HCT116 (cell line): ENCODE results near the gene SHISA3. TPM values are rescaled to one million over a fixed set of nuclear protein-coding genes. Genes with fewer than 3 reads are reported as not detected.

Source experiments
- ATAC-seq: fragments of 200-7000 bp; cut with Tn5 transposase; 2 replicates; pipeline ENCODE4 v1.9.1; 2020; ENCODE audit warnings: mild to moderate bottlenecking, moderate library complexity
- BruUV-seq: library from RNA; stranded (reverse); fragments of 400-500 nt; replicated peaks from 2 replicates; lab custom pipeline; 2021; lab: Mats Ljungman, UMichigan
- CTCF ChIA-PET: fragments of 300-600 bp; sonication (Branson Sonifier 250); formaldehyde crosslinking; loops from one replicate; lab custom pipeline; 2021; ENCODE audit warnings: antibody characterized with exemption; lab: Charles Lee
- POLR2A ChIA-PET: fragments of 300-600, 350-600 bp; sonication (Branson Sonifier 250); formaldehyde crosslinking; loops from one replicate; lab custom pipeline; 2021; ENCODE audit warnings: antibody characterized with exemption; lab: Charles Lee
- RAD21 ChIA-PET, 2 experiments: fragments of 300-600 bp; sonication (Branson Sonifier 250); formaldehyde crosslinking; loops; one replicate each; lab custom pipeline; 2023; ENCODE audit warnings: low total read pairs in 2 of 2; ENCODE audit not compliant: uncharacterized antibody in 2 of 2, unreplicated experiment in 2 of 2, low non-redundant PET in 1 of 2; lab: Charles Lee
- DNase-seq: peaks from one replicate; pipeline ENCODE4 v3.0.0-alpha.2; 2010; ENCODE audit warnings: low read depth, low spot score
- H2AFZ ChIP-seq: fragments of 200-600 bp; shearing (Covaris generic), sonication (generic); 2 replicates; pipeline ENCODE4 v1.6.1; 2017; ENCODE audit warnings: low read depth, mixed run types, mixed read lengths, antibody characterized with exemption, low read length; ENCODE audit not compliant: poor library complexity, severe bottlenecking
- H3K27ac ChIP-seq: 2 replicates; pipeline ENCODE4 v1.5.1; 2012; ENCODE audit warnings: low read depth, low read length
- H3K27me3 ChIP-seq: fragments of 200-600 bp; sonication (generic); 2 replicates; pipeline ENCODE4 v1.6.1; 2016; ENCODE audit warnings: mixed run types, low read length, mixed read lengths; ENCODE audit not compliant: insufficient read depth
- H3K36me3 ChIP-seq, 2 experiments: fragments of 200-500 bp in 1 of 2; fragments of 200-600 bp in 1 of 2; sonication (Bioruptor generic) in 1 of 2; sonication (generic) in 1 of 2; 2 replicates each; pipeline versions ENCODE4 v1.5.1 to v1.6.1; 2014 to 2016; ENCODE audit warnings: low read length in 2 of 2, inconsistent platforms in 1 of 2, mixed read lengths in 1 of 2, mixed run types in 1 of 2; ENCODE audit not compliant: insufficient read depth in 2 of 2, control insufficient read depth in 1 of 2
- H3K4me1 ChIP-seq, 2 experiments: fragments of 200-600 bp in 1 of 2; sonication (generic) in 1 of 2; 2 replicates each; pipeline versions ENCODE4 v1.5.1 to v1.6.1; 2012 to 2017; ENCODE audit warnings: low read length in 2 of 2, inconsistent platforms in 1 of 2, mild to moderate bottlenecking in 1 of 2, mixed read lengths in 1 of 2, mixed run types in 1 of 2, moderate library complexity in 1 of 2; ENCODE audit not compliant: insufficient read depth in 2 of 2, control insufficient read depth in 1 of 2
- H3K4me2 ChIP-seq: fragments of 200-600 bp; sonication (generic); 2 replicates; pipeline ENCODE4 v1.6.1; 2017; ENCODE audit warnings: mixed run types, low read length, mixed read lengths
- H3K4me3 ChIP-seq, 2 experiments: fragments of 200-600 bp in 1 of 2; sonication (generic) in 1 of 2; replicated peaks in 1 of 2; 2 replicates each; pipeline ENCODE4 v1.5.1; 2011 to 2016; ENCODE audit warnings: low read length in 2 of 2, control low read depth in 1 of 2, low read depth in 1 of 2, mild to moderate bottlenecking in 1 of 2, mixed read lengths in 1 of 2, mixed run types in 1 of 2
- H3K79me2 ChIP-seq: fragments of 200-600 bp; sonication (generic); 2 replicates; pipeline ENCODE4 v1.6.1; 2017; ENCODE audit warnings: mild to moderate bottlenecking, mixed run types, low read length, moderate library complexity, mixed read lengths; ENCODE audit not compliant: insufficient read depth
- H3K9ac ChIP-seq: fragments of 200-600 bp; sonication (generic); 2 replicates; pipeline ENCODE4 v1.6.1; 2016; ENCODE audit warnings: low read length, mixed read lengths
- H3K9me2 ChIP-seq: fragments of 200-600 bp; sonication (generic), shearing (Covaris generic); 2 replicates; pipeline ENCODE4 v1.6.1; 2017; ENCODE audit warnings: mixed run types, mild to moderate bottlenecking, moderate library complexity; ENCODE audit not compliant: insufficient read depth
- H3K9me3 ChIP-seq, 2 experiments: fragments of 200-500 bp in 1 of 2; fragments of 200-600 bp in 1 of 2; sonication (Bioruptor generic) in 1 of 2; sonication (generic) in 1 of 2; 2 replicates each; pipeline ENCODE4 v1.6.1; 2014 to 2017; ENCODE audit warnings: low read length in 2 of 2, mixed read lengths in 2 of 2, inconsistent platforms in 1 of 2, low read depth in 1 of 2, mild to moderate bottlenecking in 1 of 2, mixed run types in 1 of 2, moderate library complexity in 1 of 2; ENCODE audit not compliant: control insufficient read depth in 1 of 2, insufficient read depth in 1 of 2
- H4K20me1 ChIP-seq: fragments of 200-600 bp; sonication (generic), shearing (Covaris generic); 2 replicates; pipeline ENCODE4 v1.6.1; 2017; ENCODE audit warnings: mixed run types, mild to moderate bottlenecking, moderate library complexity; ENCODE audit not compliant: insufficient read depth
- ATF3 ChIP-seq: IDR thresholded peaks from 2 replicates; pipeline ENCODE4 v1.6.1; 2012
- CBX3 ChIP-seq: IDR thresholded peaks from 2 replicates; pipeline ENCODE4 v1.6.1; 2012; ENCODE audit warnings: low read depth
- CEBPB ChIP-seq: IDR thresholded peaks from 2 replicates; pipeline ENCODE4 v1.6.1; 2012; ENCODE audit warnings: low read depth
- EGR1 ChIP-seq: IDR thresholded peaks from 2 replicates; pipeline ENCODE4 v1.6.1; 2012; ENCODE audit warnings: low read depth
- EZH2 ChIP-seq: fragments of 200-600 bp; sonication (generic); IDR thresholded peaks from 2 replicates; pipeline ENCODE4 v1.6.1; 2017; ENCODE audit warnings: antibody characterized with exemption, mixed run types
- EZH2phosphoT487 ChIP-seq: fragments of 200-600 bp; IDR thresholded peaks from 2 replicates; pipeline ENCODE4 v1.6.1; 2018; ENCODE audit warnings: antibody characterized with exemption, borderline replicate concordance
- FOSL1 ChIP-seq: IDR thresholded peaks from 2 replicates; pipeline ENCODE4 v1.6.1; 2012; ENCODE audit warnings: low read depth
- JUND ChIP-seq: IDR thresholded peaks from 2 replicates; pipeline ENCODE4 v1.6.1; 2012
- MAX ChIP-seq: IDR thresholded peaks from 2 replicates; pipeline ENCODE4 v1.6.1; 2012
- POLR2A ChIP-seq: IDR thresholded peaks from 2 replicates; pipeline ENCODE4 v1.7.0; 2011; ENCODE audit warnings: borderline replicate concordance; ENCODE audit not compliant: insufficient read depth, insufficient read length; ENCODE audit errors: extremely low read depth
- POLR2AphosphoS5 ChIP-seq: IDR thresholded peaks from 2 replicates; pipeline ENCODE4 v1.6.1; 2011; ENCODE audit warnings: mild to moderate bottlenecking, low read depth, low read length, moderate library complexity
- RAD21 ChIP-seq: IDR thresholded peaks from 2 replicates; pipeline ENCODE4 v1.6.1; 2012; ENCODE audit warnings: low read depth, mild to moderate bottlenecking
- SIN3A ChIP-seq: IDR thresholded peaks from 2 replicates; pipeline ENCODE4 v1.6.1; 2012; ENCODE audit warnings: low read depth
- SP1 ChIP-seq: IDR thresholded peaks from 2 replicates; pipeline ENCODE4 v1.6.1; 2012; ENCODE audit warnings: low read depth
- SRF ChIP-seq: IDR thresholded peaks from 2 replicates; pipeline ENCODE4 v1.6.1; 2012; ENCODE audit warnings: low read depth
- TCF7L2 ChIP-seq: IDR thresholded peaks from 2 replicates; pipeline ENCODE4 v1.7.0; 2011; ENCODE audit warnings: borderline replicate concordance, inconsistent platforms; ENCODE audit not compliant: insufficient read depth, insufficient read length; ENCODE audit errors: extremely low read depth
- YY1 ChIP-seq: IDR thresholded peaks from 2 replicates; pipeline ENCODE4 v1.6.1; 2011; ENCODE audit warnings: low read length, low read depth, moderate library complexity, mild to moderate bottlenecking; ENCODE audit not compliant: insufficient replicate concordance; ENCODE audit errors: extremely low read depth
- ZFX ChIP-seq: fragments of 450-650 bp; IDR thresholded peaks from 2 replicates; pipeline ENCODE4 v1.6.1; 2017
- intact Hi-C: fragments of 100-400 bp; cut with micrococcal nuclease; formaldehyde crosslinking; loops from 2 replicates; pipeline ENCODE4 v1.10.0; 2022
- total RNA-seq: library from RNA; stranded (reverse); gene quantifications from one replicate; pipeline ENCODE4 v1.2.1, GENCODE V29; 2021; ENCODE audit not compliant: unreplicated experiment

SHISA3 gene
- total RNA-seq, 1 experiment from 2014 or later = not detected

- H2AFZ ChIP-seq = no peak overlapping the region
- H4K20me1 ChIP-seq = no peaks in the 10 kb centered on the region
- no peak for DNase-seq
- no peaks in the 10 kb centered on the region for H3K27me3 ChIP-seq
- POLR2A ChIA-PET = no interaction called here
- no peak overlapping the region for H3K9ac ChIP-seq
- no TSS peak for BruUV-seq
- H3K4me3 ChIP-seq = no peak overlapping the region
- H3K36me3 ChIP-seq = no peaks in the 10 kb centered on the region
- TF ChIP-seq SP1 = no peak
- TF ChIP-seq RAD21 = no peak
- TF ChIP-seq SRF = no peak
- no peak for TF ChIP-seq POLR2A
- no peak for TF ChIP-seq EZH2
- no peak for TF ChIP-seq TCF7L2
- TF ChIP-seq FOSL1 = no peak
- no peak for TF ChIP-seq ZFX
- TF ChIP-seq POLR2AphosphoS5 = no peak
- no peak for TF ChIP-seq EZH2phosphoT487
- no peak for TF ChIP-seq MAX
- TF ChIP-seq CBX3 = no peak
- no peak for TF ChIP-seq ATF3
- no peak for TF ChIP-seq YY1
- TF ChIP-seq CEBPB = no peak
- TF ChIP-seq EGR1 = no peak
- no peak for TF ChIP-seq JUND
- no peak for TF ChIP-seq SIN3A
- H3K27ac ChIP-seq = no peak overlapping the region
- intact Hi-C loops = no loop called here
- H3K9me2 ChIP-seq = no peaks in the 10 kb centered on the region
- no peak for ATAC-seq
- CTCF ChIA-PET = no interaction called here
- no peaks in the 10 kb centered on the region for H3K79me2 ChIP-seq
- H3K9me3 ChIP-seq = no peaks in the 10 kb centered on the region
- RAD21 ChIA-PET = no interaction called here
- H3K4me1 ChIP-seq = no peaks in the 10 kb centered on the region
- H3K4me2 ChIP-seq = no peak overlapping the region
These were observed 20.3 kb downstream of the SHISA3 start for GRCh38 chr4:42417550-42417949.
